H1 (cell line): ENCODE data around the gene TMEM108.

ENCODE experiments used
- ASH2L ChIP-seq: fragments of 200-600, 300-600 bp; sonication (generic); IDR thresholded peaks from one replicate; pipeline ENCODE4 v1.7.1; 2017; ENCODE audit warnings: low read length
- CEBPB ChIP-seq: IDR thresholded peaks from 2 replicates; pipeline ENCODE4 v1.6.1; 2012; ENCODE audit warnings: low read depth, low read length
- CHD1 ChIP-seq: IDR thresholded peaks from 2 replicates; pipeline ENCODE4 v1.6.1; 2012; ENCODE audit warnings: low read depth, low read length, improper control_type of control experiment
- CHD2 ChIP-seq: IDR thresholded peaks from 2 replicates; pipeline ENCODE4 v1.6.1; 2012; ENCODE audit warnings: low read length, improper control_type of control experiment
- EP300 ChIP-seq, 2 experiments: IDR thresholded peaks; 1 replicate in 1 of 2; 2 replicates in 1 of 2; pipeline ENCODE4 v1.6.1; 2011 to 2012; ENCODE audit warnings: low read depth in 2 of 2, low read length in 2 of 2, mild to moderate bottlenecking in 2 of 2, borderline replicate concordance in 1 of 2, inconsistent platforms in 1 of 2, moderate library complexity in 1 of 2
- JUN ChIP-seq: IDR thresholded peaks from 2 replicates; pipeline ENCODE4 v1.6.1; 2011; ENCODE audit warnings: low read depth, mild to moderate bottlenecking, improper control_type of control experiment, low read length
- KDM1A ChIP-seq: fragments of 200-600, 300-600 bp; sonication (generic); IDR thresholded peaks from 2 replicates; pipeline ENCODE4 v1.7.1; 2016; ENCODE audit warnings: mild to moderate bottlenecking, low read length, borderline replicate concordance
- NRF1 ChIP-seq: IDR thresholded peaks from 2 replicates; pipeline ENCODE4 v1.6.1; 2011; ENCODE audit warnings: mild to moderate bottlenecking, low read depth, low read length, improper control_type of control experiment
- POLR2A ChIP-seq, 2 experiments: IDR thresholded peaks; 1 replicate in 1 of 2; 2 replicates in 1 of 2; pipeline ENCODE4 v1.6.1; 2011; ENCODE audit warnings: low read depth in 2 of 2, low read length in 2 of 2, mild to moderate bottlenecking in 2 of 2; ENCODE audit errors: control extremely low read depth in 1 of 2
- SIX5 ChIP-seq: IDR thresholded peaks from 2 replicates; pipeline ENCODE4 v1.6.1; 2011; ENCODE audit warnings: mild to moderate bottlenecking, low read depth, low read length
- SP4 ChIP-seq: IDR thresholded peaks from 2 replicates; pipeline ENCODE4 v1.6.1; 2012; ENCODE audit warnings: low read length, inconsistent platforms
- YY1 ChIP-seq: IDR thresholded peaks from 2 replicates; pipeline ENCODE4 v1.6.1; 2011; ENCODE audit warnings: low read depth, mild to moderate bottlenecking, low read length
- TF ChIP-seq, protein P1 (sequence below): IDR thresholded peaks from 2 replicates; pipeline ENCODE4 v1.6.1; 2012; ENCODE audit warnings: low read length, inconsistent platforms
- TF ChIP-seq, protein P2 (sequence below), 3 experiments: IDR thresholded peaks; 1 replicate in 2 of 3; 2 replicates in 1 of 3; pipeline versions ENCODE4 v1.5.1 to v1.6.1; 2011; ENCODE audit warnings: low read length in 3 of 3, mild to moderate bottlenecking in 3 of 3, inconsistent platforms in 2 of 3, low read depth in 1 of 3, moderate library complexity in 1 of 3; ENCODE audit not compliant: insufficient read depth in 1 of 3; ENCODE audit errors: control extremely low read depth in 1 of 3

- no peak for TF ChIP-seq POLR2A (IDR thresholded peaks at IDR 0.05; ENCODE audit: control extremely low read depth in 1 of 2, low read depth in 2 of 2, low read length in 2 of 2)
- no peak for TF ChIP-seq YY1
- TF ChIP-seq, protein P1, sequence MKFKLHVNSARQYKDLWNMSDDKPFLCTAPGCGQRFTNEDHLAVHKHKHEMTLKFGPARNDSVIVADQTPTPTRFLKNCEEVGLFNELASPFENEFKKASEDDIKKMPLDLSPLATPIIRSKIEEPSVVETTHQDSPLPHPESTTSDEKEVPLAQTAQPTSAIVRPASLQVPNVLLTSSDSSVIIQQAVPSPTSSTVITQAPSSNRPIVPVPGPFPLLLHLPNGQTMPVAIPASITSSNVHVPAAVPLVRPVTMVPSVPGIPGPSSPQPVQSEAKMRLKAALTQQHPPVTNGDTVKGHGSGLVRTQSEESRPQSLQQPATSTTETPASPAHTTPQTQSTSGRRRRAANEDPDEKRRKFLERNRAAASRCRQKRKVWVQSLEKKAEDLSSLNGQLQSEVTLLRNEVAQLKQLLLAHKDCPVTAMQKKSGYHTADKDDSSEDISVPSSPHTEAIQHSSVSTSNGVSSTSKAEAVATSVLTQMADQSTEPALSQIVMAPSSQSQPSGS, result no peak
- TF ChIP-seq CEBPB, result no peak
- TF ChIP-seq, protein P2, sequence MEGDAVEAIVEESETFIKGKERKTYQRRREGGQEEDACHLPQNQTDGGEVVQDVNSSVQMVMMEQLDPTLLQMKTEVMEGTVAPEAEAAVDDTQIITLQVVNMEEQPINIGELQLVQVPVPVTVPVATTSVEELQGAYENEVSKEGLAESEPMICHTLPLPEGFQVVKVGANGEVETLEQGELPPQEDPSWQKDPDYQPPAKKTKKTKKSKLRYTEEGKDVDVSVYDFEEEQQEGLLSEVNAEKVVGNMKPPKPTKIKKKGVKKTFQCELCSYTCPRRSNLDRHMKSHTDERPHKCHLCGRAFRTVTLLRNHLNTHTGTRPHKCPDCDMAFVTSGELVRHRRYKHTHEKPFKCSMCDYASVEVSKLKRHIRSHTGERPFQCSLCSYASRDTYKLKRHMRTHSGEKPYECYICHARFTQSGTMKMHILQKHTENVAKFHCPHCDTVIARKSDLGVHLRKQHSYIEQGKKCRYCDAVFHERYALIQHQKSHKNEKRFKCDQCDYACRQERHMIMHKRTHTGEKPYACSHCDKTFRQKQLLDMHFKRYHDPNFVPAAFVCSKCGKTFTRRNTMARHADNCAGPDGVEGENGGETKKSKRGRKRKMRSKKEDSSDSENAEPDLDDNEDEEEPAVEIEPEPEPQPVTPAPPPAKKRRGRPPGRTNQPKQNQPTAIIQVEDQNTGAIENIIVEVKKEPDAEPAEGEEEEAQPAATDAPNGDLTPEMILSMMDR (IDR thresholded peaks at IDR 0.05; ENCODE audit: control extremely low read depth in 1 of 3, insufficient read depth in 1 of 3, low read depth in 1 of 3, low read length in 3 of 3), result no peak
- no peak for TF ChIP-seq EP300 (IDR thresholded peaks at IDR 0.05; ENCODE audit: borderline replicate concordance in 1 of 2, low read depth in 2 of 2, low read length in 2 of 2)
- TF ChIP-seq SP4, result no peak
- TF ChIP-seq NRF1, result no peak
- TF ChIP-seq JUN, result no peak
- TF ChIP-seq CHD1, result no peak
- no peak for TF ChIP-seq ASH2L
- TF ChIP-seq CHD2, result no peak
- no peak for TF ChIP-seq SIX5
- no peak for TF ChIP-seq KDM1A
Measured at GRCh38 chr3:133196527-133196926, 158.3 kb downstream of the TMEM108 start.
